Retina (tissue), 1 donor: ENCODE measurements around the gene DKKL1.

Experiments used
- DNase-seq: peaks from one replicate; pipeline ENCODE4 v3.0.0-alpha.2; 2016

Gene DKKL1

GRCh38 chr19:49422407-49423070 is 58.9 kb downstream of the DKKL1 start:
- peak; percentile 89 for DNase-seq

GRCh38 chr19:49423071-49423984 is 59.7 kb downstream of the DKKL1 start, which contains the start of gene PTH2:
PTH2 (minus strand) TSS chr19:49423441; CDS start chr19:49423339, 102 bp downstream.
- DNase-seq: no peak

GRCh38 chr19:49423985-49424303 is 60.3 kb downstream of the DKKL1 start:
- DNase-seq: no peak
